Body of pancreas (tissue), 4 donors: ENCODE measurements around the gene INPP5J.

Source experiments
- CTCF ChIP-seq, 7 experiments: fragments of 450-650 bp in 4 of 7; fragments of 200-600 bp in 3 of 7; sonication (generic) in 3 of 7; IDR thresholded peaks; one replicate each; pipeline ENCODE4 v1.5.1; 2016 to 2019; ENCODE audit warnings: antibody characterized with exemption in 7 of 7
- POLR2A ChIP-seq, 3 donors: fragments of 450-650 bp; IDR thresholded peaks; one replicate each; pipeline ENCODE4 v1.6.1; 2016; ENCODE audit warnings: antibody characterized with exemption in 3 of 3, mild to moderate bottlenecking in 2 of 3

- TF ChIP-seq POLR2A (IDR thresholded peaks at IDR 0.05) (no peak), CTCF (IDR thresholded peaks at IDR 0.05) (no peak)
These were observed 27.0 kb upstream of the INPP5J start for GRCh38 chr22:31095637-31096249.
